Neural cell (in vitro differentiated cells): ENCODE results near the gene QPCT. TPM values are rescaled to one million over a fixed set of nuclear protein-coding genes. Genes with fewer than 3 reads are reported as not detected.
"Not testable (repeated sequence)": the region's sequence is repeated elsewhere in the genome, so short reads cannot be mapped to it uniquely, and the experiment has no call there.

Experiments used
- H2AFZ ChIP-seq: fragments of 200-600, 300-800 bp; sonication (generic), shearing (Covaris generic); 2 replicates; pipeline ENCODE4 v1.6.0; 2014; ENCODE audit warnings: low read depth, mild to moderate bottlenecking, antibody characterized with exemption, low read length, moderate library complexity
- H3F3A ChIP-seq: fragments of 200-600 bp; shearing (Covaris generic); 2 replicates; pipeline ENCODE4 v1.6.1; 2016; ENCODE audit warnings: mild to moderate bottlenecking, moderate library complexity, mixed read lengths, antibody characterized with exemption, low read length; ENCODE audit not compliant: insufficient read depth, poor library complexity, severe bottlenecking
- H3K27ac ChIP-seq: fragments of 200-600, 300-800 bp; sonication (generic), shearing (Covaris generic); 2 replicates; pipeline ENCODE4 v1.5.1; 2014; ENCODE audit warnings: mild to moderate bottlenecking, low read length, moderate library complexity
- H3K27me3 ChIP-seq: fragments of 300-800, 200-600 bp; sonication (generic), shearing (Covaris generic); 2 replicates; pipeline ENCODE4 v1.6.0; 2014; ENCODE audit warnings: mild to moderate bottlenecking, low read depth, low read length, moderate library complexity; ENCODE audit not compliant: insufficient read depth
- H3K36me3 ChIP-seq: fragments of 300-800, 200-600 bp; sonication (generic), shearing (Covaris generic); 2 replicates; pipeline ENCODE4 v1.5.1; 2014; ENCODE audit warnings: mild to moderate bottlenecking, antibody characterized with exemption, low read length, moderate library complexity; ENCODE audit not compliant: insufficient read depth
- H3K4me2 ChIP-seq: fragments of 300-800, 200-600 bp; sonication (generic), shearing (Covaris generic); 2 replicates; pipeline ENCODE4 v1.6.0; 2014; ENCODE audit warnings: mild to moderate bottlenecking, low read length
- H3K4me3 ChIP-seq: fragments of 300-800, 200-600 bp; sonication (generic), shearing (Covaris generic); 2 replicates; pipeline ENCODE4 v1.5.1; 2014; ENCODE audit warnings: mild to moderate bottlenecking, low read length, moderate library complexity
- H3K79me2 ChIP-seq: fragments of 200-600 bp; shearing (Covaris generic); replicated peaks from 2 replicates; pipeline ENCODE4 v1.6.0; 2014; ENCODE audit warnings: mild to moderate bottlenecking, low read length, moderate library complexity; ENCODE audit not compliant: insufficient read depth
- H3K9ac ChIP-seq: fragments of 300-800, 200-600 bp; sonication (generic), shearing (Covaris generic); 2 replicates; pipeline ENCODE4 v1.6.1; 2016; ENCODE audit warnings: mild to moderate bottlenecking, low read length, mixed read lengths
- H3K9me2 ChIP-seq: fragments of 200-600 bp; shearing (Covaris generic); 2 replicates; pipeline ENCODE4 v1.6.1; 2016; ENCODE audit warnings: mild to moderate bottlenecking, low read length, mixed read lengths; ENCODE audit not compliant: insufficient read depth
- H3K9me3 ChIP-seq: fragments of 200-600, 300-800 bp; sonication (generic), shearing (Covaris generic); 2 replicates; pipeline ENCODE4 v1.6.1; 2016; ENCODE audit warnings: mild to moderate bottlenecking, mixed run types, low read length, moderate library complexity, mixed read lengths
- H4K20me1 ChIP-seq: fragments of 200-600 bp; shearing (Covaris generic); 2 replicates; pipeline ENCODE4 v1.6.1; 2016; ENCODE audit warnings: mild to moderate bottlenecking, mixed run types; ENCODE audit not compliant: insufficient read depth
- EP300 ChIP-seq: fragments of 450-650 bp; conservative IDR thresholded peaks from 2 replicates; pipeline ENCODE4 v1.6.1; 2014; ENCODE audit warnings: antibody characterized with exemption, mild to moderate bottlenecking, moderate library complexity; ENCODE audit not compliant: poor library complexity, severe bottlenecking
- EZH2 ChIP-seq: fragments of 200-600, 300-800 bp; shearing (Covaris generic), sonication (generic); IDR thresholded peaks from 2 replicates; pipeline ENCODE4 v1.6.1; 2014; ENCODE audit warnings: antibody characterized with exemption, low read length, borderline replicate concordance, mild to moderate bottlenecking; ENCODE audit not compliant: insufficient read depth, poor library complexity, severe bottlenecking
- MXI1 ChIP-seq: fragments of 450-650 bp; conservative IDR thresholded peaks from 2 replicates; pipeline ENCODE4 v1.6.1; 2014; ENCODE audit warnings: antibody characterized with exemption, mild to moderate bottlenecking; ENCODE audit not compliant: poor library complexity, severe bottlenecking
- POLR2AphosphoS5 ChIP-seq: IDR thresholded peaks from 2 replicates; pipeline ENCODE4 v1.6.1; 2012
- RAD21 ChIP-seq: fragments of 450-650 bp; conservative IDR thresholded peaks from 2 replicates; pipeline ENCODE4 v1.6.1; 2014; ENCODE audit warnings: antibody characterized with exemption, mild to moderate bottlenecking, moderate library complexity
- SMC3 ChIP-seq: fragments of 450-650 bp; conservative IDR thresholded peaks from 2 replicates; pipeline ENCODE4 v1.6.1; 2014; ENCODE audit warnings: antibody characterized with exemption, mild to moderate bottlenecking, moderate library complexity; ENCODE audit not compliant: poor library complexity
- TAF1 ChIP-seq: IDR thresholded peaks from 2 replicates; pipeline ENCODE4 v1.6.1; 2012; ENCODE audit warnings: low read depth
- polyA minus RNA-seq: library from RNA; depleted of rRNA, polyadenylated mRNA; stranded (reverse); fragments of >200 nt; gene quantifications from 2 replicates; pipeline ENCODE4 v1.2.3, GENCODE V29; 2014
- polyA plus RNA-seq: library from polyadenylated mRNA; depleted of rRNA; stranded (reverse); fragments of >200 nt; gene quantifications from 2 replicates; pipeline ENCODE4 v1.2.3, GENCODE V29; 2014
- TF ChIP-seq, protein P1 (sequence below): fragments of 450-650 bp; IDR thresholded peaks from 2 replicates; pipeline ENCODE4 v1.5.1; 2014; ENCODE audit warnings: antibody characterized with exemption, mild to moderate bottlenecking, moderate library complexity; ENCODE audit not compliant: poor library complexity, severe bottlenecking
- TF ChIP-seq, protein P2 (sequence below): IDR thresholded peaks from 2 replicates; pipeline ENCODE4 v1.6.1; 2012; ENCODE audit warnings: borderline replicate concordance

The QPCT gene
- polyA plus RNA-seq: 2.3 TPM in 1 of 2 replicates, not detected in the other
- 0.69 TPM in 1 of 2 replicates, not detected in the other for polyA minus RNA-seq

GRCh38 chr2:37344453-37345361, at the start of gene QPCT:
TSS of gene QPCT (plus strand) at chr2:37344630. CDS start at chr2:37344732, 102 bp downstream.
- Histone ChIP-seq H3K36me3 (no peaks in the 10 kb centered on the region), H3K27ac (no peak within 1 kb of the TSS), H3K9me2 (no peaks in the 10 kb centered on the region), H3K79me2 (no peaks in the 10 kb centered on the region), H3K4me3 (peak within 1 kb of the TSS; percentile 51), H3F3A (no peaks in the 10 kb centered on the region), H3K9me3 (no peaks in the 10 kb centered on the region), H4K20me1 (no peaks in the 10 kb centered on the region), H3K4me2 (no peak within 1 kb of the TSS), H3K27me3 (peaks cover 20% of the 10 kb centered on the region), H3K9ac (no peak within 1 kb of the TSS), H2AFZ (no peak within 1 kb of the TSS)
- no peak for TF ChIP-seq RAD21
- TF ChIP-seq EZH2: no peak
- TF ChIP-seq SMC3: no peak
- no peak for TF ChIP-seq MXI1
- TF ChIP-seq, protein P1, sequence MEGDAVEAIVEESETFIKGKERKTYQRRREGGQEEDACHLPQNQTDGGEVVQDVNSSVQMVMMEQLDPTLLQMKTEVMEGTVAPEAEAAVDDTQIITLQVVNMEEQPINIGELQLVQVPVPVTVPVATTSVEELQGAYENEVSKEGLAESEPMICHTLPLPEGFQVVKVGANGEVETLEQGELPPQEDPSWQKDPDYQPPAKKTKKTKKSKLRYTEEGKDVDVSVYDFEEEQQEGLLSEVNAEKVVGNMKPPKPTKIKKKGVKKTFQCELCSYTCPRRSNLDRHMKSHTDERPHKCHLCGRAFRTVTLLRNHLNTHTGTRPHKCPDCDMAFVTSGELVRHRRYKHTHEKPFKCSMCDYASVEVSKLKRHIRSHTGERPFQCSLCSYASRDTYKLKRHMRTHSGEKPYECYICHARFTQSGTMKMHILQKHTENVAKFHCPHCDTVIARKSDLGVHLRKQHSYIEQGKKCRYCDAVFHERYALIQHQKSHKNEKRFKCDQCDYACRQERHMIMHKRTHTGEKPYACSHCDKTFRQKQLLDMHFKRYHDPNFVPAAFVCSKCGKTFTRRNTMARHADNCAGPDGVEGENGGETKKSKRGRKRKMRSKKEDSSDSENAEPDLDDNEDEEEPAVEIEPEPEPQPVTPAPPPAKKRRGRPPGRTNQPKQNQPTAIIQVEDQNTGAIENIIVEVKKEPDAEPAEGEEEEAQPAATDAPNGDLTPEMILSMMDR: no peak
- TF ChIP-seq TAF1: no peak
- no peak for TF ChIP-seq POLR2AphosphoS5

DNA sequence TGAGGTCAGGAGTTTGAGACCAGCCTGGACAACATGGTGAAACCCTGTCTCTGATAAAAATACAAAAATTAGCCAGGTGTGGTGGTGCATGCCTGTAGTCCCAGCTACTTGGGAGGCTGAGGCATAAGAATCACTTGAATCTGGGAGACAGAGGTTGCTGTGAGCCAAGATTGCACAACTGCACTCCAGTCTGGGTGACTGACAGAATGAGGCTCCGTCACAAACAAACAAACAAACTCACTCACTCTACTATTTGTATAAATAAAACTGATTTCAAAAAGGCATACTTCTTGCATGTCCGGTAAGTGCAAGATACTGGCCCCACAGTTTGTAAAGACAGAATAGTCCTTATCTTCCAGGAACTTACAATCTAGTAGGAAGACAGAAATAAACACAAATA, 49.6 kb upstream of the QPCT start:
- H3K4me2 ChIP-seq, H3K4me3 ChIP-seq, H3K79me2 ChIP-seq, H3K9ac ChIP-seq, H3K9me3 ChIP-seq, H2AFZ ChIP-seq, H3K27me3 ChIP-seq, H3F3A ChIP-seq, H4K20me1 ChIP-seq, H3K36me3 ChIP-seq, H3K9me2 ChIP-seq, H3K27ac ChIP-seq: not testable (repeated sequence)

DNA sequence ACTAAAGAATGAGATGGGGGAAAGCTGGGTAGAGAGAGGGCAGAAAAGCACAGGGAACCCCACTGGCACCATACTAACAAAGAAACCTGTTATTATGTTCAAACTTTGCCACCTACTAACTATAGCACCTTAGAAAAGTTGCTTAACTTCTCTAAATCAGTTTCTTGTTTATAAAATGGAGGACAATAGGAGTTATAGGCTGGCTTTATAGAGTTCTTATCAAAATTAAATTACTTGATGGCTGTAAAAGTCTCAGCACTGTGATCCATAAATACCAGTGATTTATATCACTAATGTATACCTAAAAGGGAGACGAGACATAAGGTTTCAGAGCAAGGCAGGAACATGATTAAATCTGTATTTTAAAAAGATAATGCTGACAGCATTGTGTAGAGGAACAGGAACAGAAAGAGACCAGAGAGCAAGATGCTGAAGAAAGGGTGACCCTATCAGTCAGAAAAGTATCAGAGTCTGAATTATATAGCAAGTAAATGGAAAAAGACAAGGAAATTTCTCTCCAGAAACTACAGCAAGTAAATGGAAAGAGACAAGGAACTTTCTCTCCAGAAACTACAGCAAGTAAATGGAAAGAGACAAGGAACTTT, 48.9 kb upstream of the QPCT start:
- no peaks in the 10 kb centered on the region for H4K20me1 ChIP-seq
- H3K79me2 ChIP-seq: peaks cover 8% of the 10 kb centered on the region

More for the DNA sequence above, 48.9 kb upstream of the QPCT start:
- TF ChIP-seq MXI1: no peak
- TF ChIP-seq RAD21: no peak
- no peak for TF ChIP-seq EP300
- TF ChIP-seq POLR2AphosphoS5: no peak
- TF ChIP-seq, protein P1: no peak
- TF ChIP-seq, protein P2, sequence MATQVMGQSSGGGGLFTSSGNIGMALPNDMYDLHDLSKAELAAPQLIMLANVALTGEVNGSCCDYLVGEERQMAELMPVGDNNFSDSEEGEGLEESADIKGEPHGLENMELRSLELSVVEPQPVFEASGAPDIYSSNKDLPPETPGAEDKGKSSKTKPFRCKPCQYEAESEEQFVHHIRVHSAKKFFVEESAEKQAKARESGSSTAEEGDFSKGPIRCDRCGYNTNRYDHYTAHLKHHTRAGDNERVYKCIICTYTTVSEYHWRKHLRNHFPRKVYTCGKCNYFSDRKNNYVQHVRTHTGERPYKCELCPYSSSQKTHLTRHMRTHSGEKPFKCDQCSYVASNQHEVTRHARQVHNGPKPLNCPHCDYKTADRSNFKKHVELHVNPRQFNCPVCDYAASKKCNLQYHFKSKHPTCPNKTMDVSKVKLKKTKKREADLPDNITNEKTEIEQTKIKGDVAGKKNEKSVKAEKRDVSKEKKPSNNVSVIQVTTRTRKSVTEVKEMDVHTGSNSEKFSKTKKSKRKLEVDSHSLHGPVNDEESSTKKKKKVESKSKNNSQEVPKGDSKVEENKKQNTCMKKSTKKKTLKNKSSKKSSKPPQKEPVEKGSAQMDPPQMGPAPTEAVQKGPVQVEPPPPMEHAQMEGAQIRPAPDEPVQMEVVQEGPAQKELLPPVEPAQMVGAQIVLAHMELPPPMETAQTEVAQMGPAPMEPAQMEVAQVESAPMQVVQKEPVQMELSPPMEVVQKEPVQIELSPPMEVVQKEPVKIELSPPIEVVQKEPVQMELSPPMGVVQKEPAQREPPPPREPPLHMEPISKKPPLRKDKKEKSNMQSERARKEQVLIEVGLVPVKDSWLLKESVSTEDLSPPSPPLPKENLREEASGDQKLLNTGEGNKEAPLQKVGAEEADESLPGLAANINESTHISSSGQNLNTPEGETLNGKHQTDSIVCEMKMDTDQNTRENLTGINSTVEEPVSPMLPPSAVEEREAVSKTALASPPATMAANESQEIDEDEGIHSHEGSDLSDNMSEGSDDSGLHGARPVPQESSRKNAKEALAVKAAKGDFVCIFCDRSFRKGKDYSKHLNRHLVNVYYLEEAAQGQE: no peak
- TF ChIP-seq EZH2: no peak
- no peak for TF ChIP-seq TAF1
- no peak for TF ChIP-seq SMC3
- H3K4me3 ChIP-seq: no peak overlapping the region
- no peaks in the 10 kb centered on the region for H3F3A ChIP-seq
- H2AFZ ChIP-seq: no peak overlapping the region
- no peaks in the 10 kb centered on the region for H3K9me3 ChIP-seq
- H3K9ac ChIP-seq: no peak overlapping the region
- H3K9me2 ChIP-seq: no peaks in the 10 kb centered on the region
- H3K27ac ChIP-seq: no peak overlapping the region
- no peak overlapping the region for H3K4me2 ChIP-seq
- no peaks in the 10 kb centered on the region for H3K27me3 ChIP-seq
- H3K36me3 ChIP-seq: no peaks in the 10 kb centered on the region
